GM21367 (cell line): ENCODE results near the gene RGL4.
A peak's percentile ranks its signal among the peaks of the same experiment; 100 is the strongest.

Experiments
- ATAC-seq: cut with Tn5 transposase; IDR thresholded peaks from one replicate; pipeline ENCODE4 v1.9.1; 2021; ENCODE audit not compliant: unreplicated experiment

The RGL4 gene

GRCh38 chr22:23697031-23697970, 6.5 kb downstream of the RGL4 start:
- no peak for ATAC-seq

- ATAC-seq, result no peak
These were observed 7.3 kb downstream of the RGL4 start for GRCh38 chr22:23698094-23698493.

GRCh38 chr22:23698673-23699235, 7.9 kb downstream of the RGL4 start:
- no peak for ATAC-seq

GRCh38 chr22:23700706-23701105, 9.9 kb downstream of the RGL4 start:
- no peak for ATAC-seq

- no peak for ATAC-seq
These were observed 13.2 kb downstream of the RGL4 start for GRCh38 chr22:23704062-23704461.

- no peak for ATAC-seq
These were observed 14.0 kb downstream of the RGL4 start for GRCh38 chr22:23704829-23705228.

GRCh38 chr22:23705358-23705757, 14.5 kb downstream of the RGL4 start:
- no peak for ATAC-seq

GRCh38 chr22:23708270-23708669, 17.5 kb downstream of the RGL4 start:
- no peak for ATAC-seq

- no peak for ATAC-seq
These were observed 18.3 kb downstream of the RGL4 start for GRCh38 chr22:23709107-23709506.

GRCh38 chr22:23712256-23712655, 21.4 kb downstream of the RGL4 start:
- no peak for ATAC-seq

- ATAC-seq, result no peak
These were observed 23.1 kb downstream of the RGL4 start for GRCh38 chr22:23713696-23714595.

- ATAC-seq, result no peak
These were observed 24.1 kb downstream of the RGL4 start for GRCh38 chr22:23714596-23715578.

- ATAC-seq, result no peak
These were observed 25.1 kb downstream of the RGL4 start for GRCh38 chr22:23715806-23716375.

- peak; percentile 59 for ATAC-seq
These were observed 26.3 kb downstream of the RGL4 start for GRCh38 chr22:23716811-23717801.

- ATAC-seq, result no peak
These were observed 27.8 kb downstream of the RGL4 start for GRCh38 chr22:23718371-23719165.

- ATAC-seq, result no peak
These were observed 30.0 kb downstream of the RGL4 start for GRCh38 chr22:23720855-23721254.

GRCh38 chr22:23722160-23722559, 31.3 kb downstream of the RGL4 start:
- no peak for ATAC-seq

- ATAC-seq, result no peak
These were observed 31.9 kb downstream of the RGL4 start for GRCh38 chr22:23722724-23723123.
